NCI-H2081 (cell line): ENCODE results near the gene KCTD17.
A peak's percentile ranks its signal among the peaks of the same experiment; 100 is the strongest.

ENCODE experiments used
- DNase-seq, 2 experiments: peaks; one replicate each; lab custom pipeline; 2025; lab: John Stamatoyannopoulos, UW

Gene KCTD17

DNA sequence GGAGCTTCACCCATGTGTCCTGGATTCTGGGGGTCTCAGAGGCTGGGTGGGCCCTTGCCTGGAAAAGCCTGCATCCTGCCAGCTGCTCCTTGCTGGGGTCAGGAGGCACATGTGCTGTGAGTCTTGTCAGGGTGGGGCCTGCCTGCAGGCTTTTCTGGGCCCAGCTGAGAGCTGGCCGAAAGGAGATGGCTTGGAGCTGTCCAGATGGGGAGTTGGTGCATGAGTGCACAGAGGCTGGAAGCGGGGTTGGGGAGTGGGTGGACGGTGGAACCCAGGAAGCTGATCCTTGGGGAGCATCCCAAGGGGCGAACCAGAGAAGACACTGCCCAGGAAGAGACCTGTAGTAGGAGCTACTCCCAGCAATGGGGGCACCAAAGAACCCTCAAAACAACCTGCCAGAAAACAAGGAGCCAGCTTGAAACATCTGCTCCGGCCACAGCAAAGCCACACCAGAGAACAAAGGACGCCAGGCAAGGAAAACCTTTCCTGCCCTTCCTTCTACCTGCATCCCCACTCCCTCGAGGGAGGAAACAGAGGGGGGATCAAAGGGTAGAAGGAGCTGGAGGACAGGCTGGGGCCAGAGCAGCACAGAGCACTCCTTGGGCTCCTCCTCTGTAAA is 8.2 kb upstream of the KCTD17 start:
- DNase-seq: no peak

DNA sequence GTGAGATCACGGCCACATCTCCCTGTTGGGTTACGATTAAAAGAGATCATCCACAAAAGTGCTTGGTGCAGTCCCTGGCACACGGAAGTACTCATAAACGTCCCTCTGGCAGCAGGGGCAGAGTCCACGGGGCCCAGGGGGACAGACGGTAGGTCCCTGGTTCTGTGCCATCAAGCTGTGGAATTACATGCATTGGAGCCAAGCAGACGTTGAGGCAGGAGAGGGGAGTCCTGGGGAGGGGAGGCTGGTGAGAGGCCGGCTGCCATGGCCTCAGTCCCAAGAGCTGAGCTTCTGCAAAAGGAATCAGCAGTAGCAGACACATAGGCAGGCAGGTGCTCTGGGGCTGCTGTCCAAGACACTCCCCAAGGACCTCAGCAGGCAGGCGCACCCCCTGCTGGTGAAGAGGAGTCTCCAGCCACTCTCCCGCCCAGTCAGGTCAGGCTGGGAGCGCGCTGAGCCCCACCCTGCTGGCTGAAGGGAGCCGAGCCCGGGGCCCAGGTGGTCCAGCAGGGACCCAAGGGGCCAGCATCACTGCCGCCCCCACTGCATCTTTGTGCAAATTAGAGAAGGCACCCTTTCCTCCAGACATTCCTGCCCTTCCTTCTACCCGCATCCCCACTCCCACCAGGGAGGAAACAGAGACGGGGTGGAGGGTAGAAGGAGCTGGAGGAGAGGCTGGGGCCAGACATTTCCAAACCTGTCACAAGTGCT is 7.6 kb upstream of the KCTD17 start:
- DNase-seq: no peak

DNA sequence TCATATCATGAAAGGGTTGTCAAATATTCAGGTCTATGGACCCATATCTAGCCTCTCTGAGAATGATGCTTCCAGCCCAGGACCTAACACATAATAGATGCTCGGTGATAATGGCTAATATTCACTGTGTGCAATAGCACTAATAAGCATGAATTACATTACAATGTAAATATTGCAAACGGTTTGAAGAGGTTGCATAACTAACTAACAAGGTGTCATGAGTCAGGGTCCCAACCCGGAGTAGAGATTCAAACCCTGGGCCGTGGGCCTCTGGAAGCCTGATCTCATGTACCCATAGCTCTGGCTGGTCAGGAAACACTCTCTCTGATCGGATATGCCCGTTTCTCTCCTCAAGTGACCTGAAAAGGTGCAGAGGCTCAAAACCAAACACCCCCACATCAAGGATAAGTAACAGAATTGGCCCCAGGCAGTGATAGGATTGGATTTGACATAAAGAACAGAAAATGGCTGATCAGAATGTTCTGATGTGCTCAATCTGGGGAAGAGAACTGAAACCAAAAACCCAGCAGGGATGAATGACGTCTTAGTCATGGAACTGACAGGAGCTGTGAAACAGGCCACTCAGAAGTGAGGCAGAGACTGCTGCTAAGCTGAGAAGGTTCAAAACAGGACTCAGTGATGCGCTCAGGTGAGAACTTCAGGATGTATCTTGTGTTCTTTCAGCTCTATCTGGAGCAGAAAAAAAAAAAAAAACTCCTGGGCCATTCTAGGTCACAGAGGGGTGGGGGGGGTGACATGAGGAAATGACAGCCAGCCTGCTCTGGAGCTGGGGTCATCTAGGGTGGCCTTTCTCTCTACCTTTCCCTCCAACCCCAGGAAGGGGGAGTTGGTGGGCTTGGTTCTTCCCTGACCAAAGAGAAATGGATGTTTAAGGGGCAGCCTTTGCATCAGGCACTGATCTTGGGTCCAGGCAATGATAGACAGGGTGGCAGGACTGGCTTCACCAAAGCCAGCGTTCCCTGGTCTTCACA is 6.6 kb upstream of the KCTD17 start:
- DNase-seq: no peak

DNA sequence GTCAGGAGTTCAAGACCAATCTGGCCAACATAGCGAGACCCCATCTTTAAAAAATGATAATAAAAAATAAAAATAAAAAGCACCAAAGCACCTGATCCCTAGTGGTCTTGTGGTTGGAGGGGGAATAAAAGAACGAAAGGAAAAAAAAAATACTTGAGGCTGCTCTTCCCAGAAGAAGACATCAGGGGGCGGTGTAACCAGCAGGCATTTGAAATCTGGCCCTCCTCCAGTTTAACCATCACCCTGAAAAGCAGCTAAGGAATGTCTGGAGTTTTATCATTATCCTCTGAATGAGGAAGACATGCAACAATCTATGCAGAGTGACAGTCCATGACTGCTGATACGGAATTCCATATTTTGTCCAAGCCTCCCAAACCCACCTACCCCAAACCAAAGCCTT is 5.6 kb upstream of the KCTD17 start:
- DNase-seq: no peak

DNA sequence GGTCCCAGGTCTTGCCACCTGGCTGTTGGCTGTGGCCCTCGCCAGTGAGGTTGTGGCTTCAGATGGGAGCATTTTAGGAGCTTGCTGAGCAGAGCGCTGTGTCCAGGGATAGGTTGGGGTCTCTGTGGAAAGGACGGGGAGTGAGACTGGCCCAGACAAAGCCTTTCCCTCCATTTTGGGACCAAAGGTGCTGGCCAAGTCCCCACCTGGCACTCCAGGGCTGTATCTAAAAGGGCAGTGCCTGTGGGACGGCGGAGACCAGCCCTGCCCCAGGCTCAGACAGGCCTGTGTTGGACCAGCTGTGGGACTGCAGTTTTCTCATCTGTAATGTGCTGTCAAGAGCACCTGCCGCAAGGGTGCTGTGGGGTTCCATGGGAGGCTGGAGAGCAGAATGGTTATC is 5.0 kb upstream of the KCTD17 start:
- DNase-seq: no peak

DNA sequence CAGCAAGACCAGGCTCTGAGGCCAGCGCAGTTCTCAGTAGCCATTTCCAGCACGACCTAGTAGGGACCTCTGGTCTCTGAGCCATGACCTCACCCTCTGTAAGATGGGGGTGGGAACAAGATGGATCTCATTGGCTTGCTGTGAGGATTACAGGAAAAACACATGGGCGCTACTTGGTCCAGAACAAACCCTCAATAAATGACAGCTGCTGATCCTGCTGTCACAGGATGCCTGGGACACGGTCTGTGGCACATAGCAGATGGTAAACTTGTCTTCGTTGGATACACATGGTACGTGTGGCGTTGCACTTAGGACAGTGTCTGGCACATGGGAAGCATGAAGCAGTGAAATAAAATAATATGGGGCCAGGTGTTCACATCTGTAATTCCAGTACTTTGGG is 4.5 kb upstream of the KCTD17 start:
- DNase-seq: no peak

DNA sequence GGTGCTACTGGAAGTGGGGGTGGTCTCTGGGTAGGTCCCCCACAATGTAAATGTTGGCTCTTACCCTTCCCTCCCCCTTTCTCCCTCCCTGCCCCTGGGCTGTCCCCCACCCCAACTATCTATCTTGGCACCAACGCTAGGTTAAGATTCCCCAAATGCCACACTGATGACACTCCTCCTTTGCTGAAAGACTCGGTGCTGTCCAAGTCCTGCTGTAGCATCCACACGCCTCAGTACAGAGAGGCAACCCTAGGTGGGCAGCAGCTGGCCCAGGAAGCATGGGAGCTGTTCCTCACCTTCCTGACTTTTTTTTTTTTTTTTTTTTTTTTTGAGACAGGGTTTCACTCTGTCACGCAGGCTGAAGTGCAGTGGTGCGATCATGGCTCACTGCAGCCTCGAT is 3.4 kb upstream of the KCTD17 start:
- DNase-seq: no peak

DNA sequence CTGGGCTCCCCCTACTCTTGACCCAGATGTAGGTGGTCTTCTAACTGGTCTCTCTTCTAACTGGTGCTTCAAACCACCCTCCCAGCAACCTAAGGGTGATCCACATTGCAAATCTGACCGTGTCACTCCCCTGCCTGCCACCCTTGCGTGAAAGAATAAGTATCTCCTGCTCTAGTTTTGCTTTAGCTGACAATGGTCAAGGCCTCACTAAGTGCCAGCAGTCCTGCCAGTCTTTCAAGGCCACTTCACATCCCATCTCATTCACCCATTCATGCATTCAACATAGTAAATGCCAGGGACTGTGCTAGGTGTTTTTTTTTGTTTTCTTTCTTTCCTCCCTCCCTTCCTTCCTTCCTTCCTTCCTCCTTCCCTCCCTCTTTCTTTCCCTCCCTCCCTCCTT is 2.3 kb upstream of the KCTD17 start:
- no peak for DNase-seq

DNA sequence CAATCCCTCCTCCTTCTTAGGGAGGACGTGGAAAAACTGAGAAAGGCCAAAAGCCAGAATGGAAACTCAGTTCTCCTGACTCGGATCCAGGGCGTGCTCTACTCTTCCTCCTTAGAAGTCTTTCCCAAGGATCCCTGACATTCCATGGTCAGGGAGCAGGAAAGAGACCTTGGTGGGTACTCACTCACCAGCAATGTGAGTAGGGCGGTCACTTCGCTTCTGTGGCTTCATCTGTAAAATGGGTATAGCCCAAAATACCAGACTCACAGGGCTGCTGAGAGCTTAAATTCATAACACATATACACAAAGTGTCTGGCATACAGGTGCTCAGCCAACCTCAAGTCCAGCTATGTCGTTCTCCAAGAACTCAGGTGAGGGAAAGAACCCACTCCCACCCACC is 629 bp upstream of the KCTD17 start:
- DNase-seq: no peak

DNA sequence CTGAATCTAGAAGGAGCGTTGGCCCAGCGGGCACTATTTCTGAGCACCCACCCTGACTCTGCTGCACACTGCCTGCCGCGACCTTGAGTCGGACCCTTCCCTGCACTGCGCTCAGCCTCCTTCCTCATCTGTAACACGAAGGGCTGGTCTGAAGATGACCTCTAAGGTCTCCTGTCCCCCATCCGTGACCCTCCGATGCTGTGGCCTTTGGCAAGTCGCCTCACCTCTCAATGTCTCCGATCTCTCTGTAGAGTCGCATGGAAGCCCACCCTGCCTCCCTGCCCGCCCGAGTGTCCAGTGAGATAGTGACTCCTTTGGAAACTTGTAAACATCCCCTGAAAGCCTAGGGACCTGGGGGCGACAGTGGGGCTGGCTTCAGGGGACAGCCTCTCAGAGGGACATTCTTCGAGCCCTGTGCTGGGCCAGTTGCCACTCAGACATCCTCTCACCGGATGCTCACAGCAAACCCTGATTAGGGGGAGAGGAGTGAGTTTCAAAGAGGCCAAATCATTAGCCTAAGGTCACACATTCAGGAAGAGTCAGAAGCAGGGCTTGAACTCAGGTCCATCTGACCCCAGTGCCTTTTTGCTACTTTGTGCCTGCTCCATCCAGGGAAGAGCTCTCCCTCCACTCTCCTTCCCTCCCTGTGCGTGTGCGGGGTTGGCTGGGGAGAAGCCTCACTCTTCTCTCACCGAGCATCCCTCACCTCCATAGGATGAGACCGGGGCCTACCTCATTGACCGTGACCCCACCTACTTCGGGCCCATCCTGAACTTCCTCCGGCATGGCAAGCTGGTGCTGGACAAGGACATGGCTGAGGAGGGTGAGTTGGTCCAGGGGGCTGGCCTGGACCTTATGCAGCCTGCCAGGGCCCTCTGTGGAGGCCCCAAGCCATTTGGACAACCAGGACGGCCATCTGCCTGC is 1.1 kb downstream of the KCTD17 start:
- DNase-seq: no peak

DNA sequence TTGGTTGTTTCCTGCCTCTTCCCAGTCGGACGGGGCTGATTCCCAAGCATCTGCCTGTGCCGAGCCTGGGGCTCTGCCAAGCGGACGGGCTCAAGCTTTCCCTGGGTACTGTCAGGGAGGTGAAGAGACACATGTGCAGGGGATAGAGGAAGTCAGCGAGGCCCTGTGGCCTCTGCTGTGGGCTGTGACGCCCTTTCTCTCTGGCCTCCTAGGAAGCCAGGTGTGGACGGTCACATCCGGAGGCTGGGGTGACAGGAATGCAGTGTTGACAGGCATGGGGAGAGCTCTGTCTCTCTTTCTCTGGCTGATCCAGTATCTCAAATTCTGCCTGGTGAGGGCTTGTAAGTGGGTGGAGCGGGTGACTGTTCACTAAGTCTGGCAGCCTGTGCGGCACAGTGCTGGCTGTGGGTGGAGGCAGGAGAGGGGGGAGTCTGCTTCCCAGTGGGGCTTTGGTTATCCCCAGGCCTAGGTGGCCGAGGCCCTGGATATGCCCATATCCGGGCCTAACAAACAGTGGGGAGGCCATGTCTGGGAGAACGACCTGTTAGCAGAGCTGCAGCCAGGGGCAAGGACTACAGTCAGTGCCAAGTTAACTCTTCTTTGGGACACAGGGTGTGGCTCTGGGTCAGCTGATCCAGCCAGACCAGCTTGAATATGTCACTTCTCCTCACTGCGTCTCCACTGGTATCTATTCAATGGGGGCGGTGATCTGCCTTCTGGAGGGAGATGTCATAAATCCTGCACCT is 1.9 kb downstream of the KCTD17 start:
- no peak for DNase-seq

DNA sequence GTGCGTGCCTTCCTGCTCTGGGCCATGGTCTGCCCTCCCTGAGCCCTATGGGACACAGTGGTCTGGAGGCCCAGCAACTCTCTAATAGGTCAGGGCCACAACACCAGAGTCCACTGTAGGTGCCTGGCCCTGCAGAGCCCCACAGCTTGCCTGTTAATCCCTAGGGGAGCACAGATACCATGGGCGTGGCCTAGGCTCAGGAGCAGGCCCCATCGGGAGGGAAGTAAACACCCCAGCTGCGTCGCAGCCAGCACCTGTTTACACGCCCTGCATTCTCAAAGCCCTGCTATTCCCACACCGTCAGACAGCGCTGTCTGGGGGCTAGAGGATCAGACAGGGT is 2.5 kb downstream of the KCTD17 start:
- DNase-seq: peak in 1 of 2 experiments; percentile 51

DNA sequence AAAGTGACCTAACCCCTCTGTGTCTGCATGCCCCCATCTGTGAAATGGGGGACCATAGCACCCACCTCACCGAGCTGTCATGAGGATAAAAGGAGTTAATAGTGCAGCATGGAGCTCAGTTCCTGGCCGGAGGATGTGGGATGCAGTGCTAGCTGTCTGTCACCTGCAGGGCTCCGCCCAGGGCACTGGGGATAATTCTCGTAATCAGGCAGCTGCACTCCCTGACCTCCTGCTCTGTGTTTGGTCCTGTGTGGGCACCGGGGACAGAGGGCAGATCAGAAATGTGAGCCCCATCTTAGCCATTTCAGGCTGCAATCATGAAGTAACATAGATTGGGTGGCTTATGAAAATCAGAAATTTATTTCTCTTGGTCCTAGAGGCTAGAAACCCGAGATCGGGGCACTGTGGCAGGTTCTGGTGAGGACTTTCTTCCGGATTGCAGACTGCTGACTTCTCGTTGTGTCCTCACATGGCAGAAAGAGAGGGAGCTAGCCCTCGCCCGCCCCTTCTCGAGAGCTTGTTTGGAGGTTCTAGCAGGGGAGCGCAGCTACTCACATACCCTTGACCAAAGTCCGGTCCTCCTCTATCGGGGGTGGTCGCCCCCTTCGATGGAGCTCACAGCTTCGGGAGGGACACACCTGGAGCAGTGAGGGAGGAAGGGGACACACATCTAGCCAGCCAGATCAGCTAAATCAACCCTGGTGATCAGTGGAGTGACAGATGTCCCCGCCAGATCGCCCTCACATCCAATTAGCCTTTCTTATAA is 3.2 kb downstream of the KCTD17 start:
- no peak for DNase-seq

DNA sequence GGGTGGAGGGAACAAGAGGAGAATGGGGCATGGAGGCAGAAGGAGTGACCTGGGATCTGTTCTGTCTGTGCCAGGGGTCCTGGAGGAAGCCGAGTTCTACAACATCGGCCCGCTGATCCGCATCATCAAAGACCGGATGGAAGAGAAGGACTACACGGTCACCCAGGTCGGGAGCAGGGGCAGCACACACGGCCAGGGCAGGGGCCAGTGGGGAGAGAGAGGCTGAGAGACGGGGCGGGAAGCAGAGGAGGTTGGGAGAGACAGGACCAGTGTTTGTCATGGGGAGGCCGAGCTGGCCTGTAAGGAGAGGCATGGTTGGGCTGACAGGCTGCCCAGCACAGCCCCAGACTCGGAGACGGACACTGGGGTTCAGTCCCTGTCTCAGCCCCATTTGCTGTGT is 4.7 kb downstream of the KCTD17 start:
- no peak for DNase-seq

DNA sequence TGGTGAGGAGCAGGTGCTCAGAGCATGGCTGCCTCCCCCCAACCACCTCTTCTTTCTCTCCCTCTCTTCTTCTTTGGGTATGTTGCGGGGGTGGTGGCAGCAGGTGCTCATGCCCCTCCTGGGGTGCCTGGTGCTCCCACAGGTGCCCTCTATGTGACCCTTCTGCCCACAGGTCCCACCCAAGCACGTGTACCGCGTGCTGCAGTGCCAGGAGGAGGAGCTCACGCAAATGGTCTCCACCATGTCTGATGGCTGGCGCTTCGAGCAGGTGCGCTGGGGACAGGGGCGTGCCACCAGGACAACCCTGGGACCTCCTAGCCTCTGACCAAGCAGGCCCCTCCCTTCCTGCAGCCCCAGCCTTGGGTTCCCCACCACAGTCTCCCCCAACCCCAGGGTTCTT is 5.7 kb downstream of the KCTD17 start:
- DNase-seq: no peak

DNA sequence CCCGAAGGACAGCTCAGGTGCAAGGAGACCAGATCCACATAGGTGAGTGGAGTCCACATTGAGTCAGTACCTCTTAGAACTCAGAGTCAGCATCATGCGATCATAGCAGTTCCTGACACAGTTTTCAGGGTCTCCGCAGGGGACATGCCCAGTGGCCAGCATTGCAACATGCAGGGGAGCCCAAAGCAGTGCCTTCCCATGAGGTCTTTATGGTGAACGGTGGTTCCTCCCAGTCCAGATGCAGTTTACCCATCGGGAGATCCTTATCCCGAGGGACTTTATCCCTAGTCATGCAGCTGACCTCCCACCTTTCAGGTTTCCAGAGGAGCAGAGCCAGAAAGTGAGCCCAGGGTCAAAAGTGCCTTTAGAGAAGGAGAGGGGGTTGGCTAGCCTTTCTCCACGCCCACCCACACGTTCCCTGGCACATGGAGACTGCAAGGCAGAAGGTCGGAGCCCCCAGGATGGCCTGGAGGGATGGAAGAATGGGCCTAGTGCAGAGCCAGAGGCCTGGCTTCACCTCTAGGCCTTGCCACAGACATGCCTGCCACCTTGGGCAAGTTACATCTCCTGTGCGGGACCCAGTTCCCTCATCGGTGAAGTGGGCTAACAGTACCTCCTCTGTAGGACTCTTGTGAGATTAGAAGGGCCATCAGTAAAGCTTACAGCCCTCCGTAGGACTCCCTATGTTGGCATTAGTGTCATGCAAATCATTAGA is 6.4 kb downstream of the KCTD17 start:
- DNase-seq: no peak

DNA sequence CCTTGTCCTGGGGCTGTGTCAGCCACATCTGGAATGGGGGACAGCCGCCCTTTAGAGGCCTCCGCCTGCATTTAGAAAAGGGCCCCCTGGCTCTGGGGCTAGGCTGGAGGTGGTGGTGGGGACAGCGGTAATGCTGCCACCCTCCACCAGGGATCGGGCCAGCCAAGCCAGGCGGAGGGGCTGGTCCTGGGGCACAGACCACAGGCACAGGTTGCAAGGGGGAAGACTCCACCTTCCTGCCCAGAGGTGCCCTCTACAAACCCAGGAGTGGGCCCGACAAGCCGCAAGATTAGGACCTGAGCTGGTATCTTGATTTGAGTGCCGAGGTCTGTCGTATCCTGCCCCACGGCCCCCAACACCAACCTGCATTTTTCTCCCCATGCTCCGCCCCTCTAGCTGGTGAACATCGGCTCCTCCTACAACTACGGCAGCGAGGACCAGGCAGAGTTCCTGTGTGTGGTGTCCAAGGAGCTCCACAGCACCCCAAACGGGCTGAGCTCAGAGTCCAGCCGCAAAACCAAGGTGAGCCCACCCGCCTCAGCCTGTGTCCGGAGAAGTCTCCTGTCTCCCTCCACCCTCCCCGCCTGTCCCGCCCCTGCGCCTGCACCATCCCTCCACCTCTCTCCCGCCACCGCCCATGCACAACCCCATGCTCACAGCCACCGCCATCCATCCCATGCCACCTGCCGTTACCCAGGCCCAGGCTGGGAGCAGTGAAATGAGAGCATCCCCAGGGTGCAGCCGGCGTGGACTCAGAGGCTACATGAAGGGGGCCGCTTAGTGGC is 7.6 kb downstream of the KCTD17 start:
- DNase-seq: no peak

DNA sequence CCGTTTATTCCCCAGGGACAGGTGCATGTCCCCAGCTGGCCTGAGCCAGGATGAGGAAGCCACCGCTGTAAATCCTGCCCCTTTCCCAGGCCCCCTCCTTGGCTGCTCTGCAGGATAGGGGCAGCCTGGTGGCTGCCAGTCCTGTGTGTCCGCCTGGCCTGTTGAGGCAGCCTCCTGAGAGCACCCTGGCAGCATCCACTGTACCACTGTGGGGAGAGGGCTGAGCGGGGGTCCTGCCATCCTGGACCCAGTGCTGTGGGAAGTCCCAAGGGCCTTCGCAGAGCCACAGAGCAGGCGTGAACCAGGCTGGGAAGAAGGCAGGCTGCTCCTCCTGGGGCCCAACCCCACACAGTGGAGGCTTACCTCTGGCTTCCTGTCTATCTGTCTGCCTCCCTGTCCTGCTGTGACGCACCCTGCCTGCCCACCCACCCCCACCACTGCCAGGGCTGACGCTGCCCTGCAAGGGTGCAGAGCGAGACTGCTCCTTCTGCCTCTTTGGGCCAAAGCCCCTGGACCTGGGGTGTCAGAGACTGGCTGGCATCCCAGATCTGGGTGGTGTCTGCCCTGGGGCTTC is 8.4 kb downstream of the KCTD17 start:
- DNase-seq: no peak
